ENCODE data around the gene AP2A1.

DNA sequence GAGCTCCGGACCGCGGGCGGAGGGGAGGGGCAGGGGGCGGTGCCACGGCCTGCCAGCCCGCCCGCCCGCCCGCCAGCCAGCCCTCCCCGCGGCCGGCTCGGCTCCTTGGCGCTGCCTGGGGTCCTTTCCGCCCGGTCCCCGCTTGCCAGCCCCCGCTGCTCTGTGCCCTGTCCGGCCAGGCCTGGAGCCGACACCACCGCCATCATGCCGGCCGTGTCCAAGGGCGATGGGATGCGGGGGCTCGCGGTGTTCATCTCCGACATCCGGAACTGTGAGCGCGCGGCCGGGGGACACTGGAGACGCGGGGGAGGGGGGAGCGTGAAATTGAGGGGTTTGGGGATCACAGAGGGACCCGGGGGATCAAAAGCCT is at the start of gene AP2A1:
- TF ChIP-seq CTCF (IDR thresholded peaks at IDR 0.05) (no peak), EZH2 (IDR thresholded peaks at IDR 0.05; ENCODE audit: borderline replicate concordance, insufficient read depth, low read depth, low read length, poor library complexity, severe bottlenecking) (no peak)
